SIG-M5 (cell line): Measurements from ENCODE around the gene GALNTL6.
"Not testable (repeated sequence)": the region's sequence is repeated elsewhere in the genome, so short reads cannot be mapped to it uniquely, and the experiment has no call there.

ENCODE experiments used
- DNase-seq: peaks from one replicate; lab custom pipeline; 2025; lab: John Stamatoyannopoulos, UW

The GALNTL6 gene

GRCh38 chr4:172660251-172660650, 847.0 kb downstream of the GALNTL6 start:
- DNase-seq, result no peak

DNA sequence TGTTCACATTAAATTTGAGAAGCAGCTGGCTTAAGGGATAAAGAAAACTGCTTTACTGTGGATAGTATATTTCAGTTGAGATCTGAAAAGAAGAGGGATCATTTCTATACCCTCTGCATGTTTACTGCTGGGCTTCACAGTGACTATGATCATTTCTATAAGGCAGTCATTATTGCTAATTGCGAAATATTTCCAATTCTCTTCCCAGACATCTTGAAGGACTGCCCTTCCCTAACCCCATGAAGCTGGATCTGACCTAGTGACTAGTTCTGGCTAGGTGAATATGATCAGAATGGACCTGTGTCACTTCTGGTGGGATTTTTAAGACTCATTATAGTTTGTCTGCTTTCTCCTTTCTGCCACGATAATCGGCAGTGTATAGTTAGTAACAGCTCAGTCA, 848.9 kb downstream of the GALNTL6 start:
- DNase-seq, result no peak

DNA sequence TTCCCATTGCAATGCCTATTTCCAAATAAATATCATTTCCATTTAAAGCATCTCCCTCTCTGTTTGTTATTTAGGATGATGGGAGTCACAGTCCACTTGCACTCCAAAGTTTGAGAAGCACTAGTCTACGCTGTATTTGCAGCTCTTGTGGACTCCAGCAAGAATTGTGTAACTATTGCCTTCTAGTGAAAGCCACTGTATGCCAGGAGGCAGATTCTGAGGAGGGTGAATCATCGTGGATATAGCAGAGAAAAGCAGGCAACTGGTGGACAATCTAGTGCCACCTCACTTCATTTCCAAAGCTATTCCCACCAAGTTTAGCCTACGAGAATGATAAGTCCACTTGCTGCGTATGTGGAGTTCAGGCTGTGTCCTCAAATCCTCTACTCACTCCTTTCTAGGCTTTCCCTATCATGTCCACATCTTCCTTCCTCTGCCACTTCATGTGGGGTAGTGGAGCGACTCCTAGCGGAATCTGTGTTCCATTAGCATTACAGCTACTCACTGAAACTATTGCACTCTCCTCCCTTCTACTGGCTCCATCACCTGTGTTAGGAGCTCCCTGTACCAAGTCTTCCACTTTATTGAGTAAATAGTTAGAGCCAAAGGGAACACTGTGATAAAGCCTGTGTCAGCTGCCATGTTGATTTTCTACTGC, 853.6 kb downstream of the GALNTL6 start:
- DNase-seq, result no peak

- no peak for DNase-seq
These were observed 861.6 kb downstream of the GALNTL6 start for GRCh38 chr4:172674811-172675210.

- DNase-seq, result no peak
These were observed 862.0 kb downstream of the GALNTL6 start for GRCh38 chr4:172675232-172675631.

DNA sequence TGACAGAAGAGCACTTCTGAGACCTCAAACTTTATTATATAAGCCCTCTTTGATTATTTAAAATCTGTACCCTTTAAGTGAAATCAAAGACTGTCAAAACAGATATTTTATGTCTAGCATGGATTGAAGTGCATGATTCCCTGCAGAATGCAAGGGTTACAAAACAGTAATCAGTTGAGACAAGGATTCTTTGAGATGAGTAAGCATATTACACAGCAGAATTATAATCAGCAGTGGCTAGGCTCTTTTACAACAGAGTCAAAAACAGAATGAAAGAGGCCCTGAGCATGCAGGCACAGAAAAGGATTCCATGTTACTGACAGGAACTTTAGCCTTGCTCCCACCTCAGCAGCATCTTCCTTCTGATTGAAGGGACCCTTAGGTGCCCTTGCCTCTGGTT, 867.5 kb downstream of the GALNTL6 start:
- DNase-seq, result no peak

GRCh38 chr4:172683021-172683420, 869.8 kb downstream of the GALNTL6 start:
- no peak for DNase-seq

DNA sequence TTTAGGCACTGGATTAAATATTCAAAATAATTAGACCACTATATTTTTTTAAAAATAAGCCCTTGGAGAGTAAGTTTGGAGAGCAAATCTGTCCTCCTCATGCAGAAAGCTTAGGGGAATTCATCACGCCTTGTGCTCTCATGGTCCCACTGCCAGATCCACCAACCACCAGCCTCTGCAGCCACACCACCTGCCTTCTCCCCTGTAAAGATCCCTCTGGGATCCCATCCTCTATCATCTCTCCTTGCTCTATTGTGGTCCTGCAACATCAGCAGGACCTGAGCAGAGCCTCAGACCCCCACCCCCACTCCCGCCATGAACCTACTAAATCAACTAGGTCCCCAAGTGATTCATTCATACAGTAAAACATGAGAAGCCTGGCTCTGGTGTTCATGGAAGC, 872.8 kb downstream of the GALNTL6 start:
- no peak for DNase-seq

GRCh38 chr4:172688534-172688933, 875.3 kb downstream of the GALNTL6 start:
- DNase-seq, result no peak

- no peak for DNase-seq
These were observed 878.3 kb downstream of the GALNTL6 start for GRCh38 chr4:172691552-172691951.

- DNase-seq, result no peak
These were observed 879.5 kb downstream of the GALNTL6 start for GRCh38 chr4:172692701-172693100.

DNA sequence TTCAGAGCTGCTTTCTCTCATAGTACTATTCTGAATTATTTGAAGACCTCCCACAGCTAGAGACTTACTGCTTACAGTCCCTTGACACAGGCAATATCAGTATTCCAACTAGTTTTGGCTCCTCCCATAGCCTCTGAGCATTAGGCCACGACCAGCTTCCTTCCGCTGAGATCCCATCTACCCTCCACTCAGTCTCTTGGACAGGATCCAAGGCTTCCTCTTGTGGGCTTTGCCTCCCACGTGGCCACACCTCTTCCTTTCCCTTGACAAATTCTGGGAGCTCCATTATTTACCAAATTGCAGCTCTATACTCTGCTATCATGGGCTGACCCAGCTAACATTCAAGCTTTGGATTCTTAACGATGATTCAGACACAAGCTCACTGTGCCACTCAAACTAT, 885.1 kb downstream of the GALNTL6 start:
- DNase-seq, result no peak

- DNase-seq, result no peak
These were observed 892.4 kb downstream of the GALNTL6 start for GRCh38 chr4:172705565-172705964.

DNA sequence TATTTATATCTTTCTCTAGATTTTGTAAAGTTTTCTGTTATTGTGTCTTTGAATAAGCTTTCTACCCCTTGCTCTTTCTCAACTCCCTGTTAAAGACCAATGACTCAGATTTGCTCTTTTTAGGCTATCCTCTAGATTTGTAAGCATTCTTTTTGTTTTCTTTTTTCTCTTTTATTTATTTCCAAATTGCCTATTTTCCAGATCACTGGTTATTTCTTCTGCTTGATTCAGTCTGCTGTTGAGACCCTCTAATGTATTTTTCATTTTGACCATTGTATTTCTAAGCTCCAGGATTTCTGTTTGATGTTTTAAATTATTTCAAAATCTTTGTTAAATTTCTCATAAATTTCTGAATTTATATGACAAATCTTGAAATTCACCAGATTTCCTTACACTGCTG, 892.8 kb downstream of the GALNTL6 start:
- no peak for DNase-seq

DNA sequence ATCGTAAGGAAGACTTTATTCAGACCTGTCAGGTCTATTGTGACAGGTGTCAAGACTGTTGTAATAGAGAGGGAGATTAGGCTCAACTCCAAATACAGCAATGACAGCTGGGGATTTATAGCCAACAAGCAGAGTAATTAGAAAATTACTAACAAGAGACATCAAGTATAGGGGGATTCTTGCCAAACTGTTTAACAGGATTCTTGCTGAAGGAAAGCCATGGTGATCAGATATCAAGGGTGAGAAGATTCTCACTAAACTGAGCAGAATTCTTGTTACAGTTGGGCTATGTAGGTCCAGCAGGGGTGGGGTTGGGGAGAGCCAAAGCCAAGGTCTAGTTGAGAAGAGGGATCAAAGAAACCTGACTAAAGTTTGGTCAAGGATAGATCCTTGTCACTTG, 894.4 kb downstream of the GALNTL6 start:
- no peak for DNase-seq

- no peak for DNase-seq
These were observed 895.0 kb downstream of the GALNTL6 start for GRCh38 chr4:172708184-172708583.

- DNase-seq, result no peak
These were observed 896.2 kb downstream of the GALNTL6 start for GRCh38 chr4:172709376-172709775.

DNA sequence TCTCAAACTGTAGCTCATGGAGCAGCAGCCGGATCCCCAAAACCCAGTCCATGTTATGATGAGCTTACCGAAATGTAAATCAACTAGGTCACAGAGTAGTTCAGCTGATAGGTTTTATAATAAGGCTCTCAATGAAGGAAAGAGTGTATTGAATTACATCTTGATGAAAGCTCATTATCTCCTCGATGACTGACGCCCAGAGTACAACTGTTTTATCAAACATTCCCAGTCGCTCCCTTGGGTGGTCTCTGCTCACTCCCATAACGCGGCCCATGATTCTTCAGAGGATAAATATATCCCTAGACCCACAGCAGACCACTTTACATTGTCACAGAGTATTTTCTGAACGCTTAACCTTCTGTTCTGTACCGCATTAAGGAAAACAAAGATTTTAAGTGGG, 903.1 kb downstream of the GALNTL6 start:
- no peak for DNase-seq

GRCh38 chr4:172721659-172722058, 908.5 kb downstream of the GALNTL6 start:
- DNase-seq, result no peak

DNA sequence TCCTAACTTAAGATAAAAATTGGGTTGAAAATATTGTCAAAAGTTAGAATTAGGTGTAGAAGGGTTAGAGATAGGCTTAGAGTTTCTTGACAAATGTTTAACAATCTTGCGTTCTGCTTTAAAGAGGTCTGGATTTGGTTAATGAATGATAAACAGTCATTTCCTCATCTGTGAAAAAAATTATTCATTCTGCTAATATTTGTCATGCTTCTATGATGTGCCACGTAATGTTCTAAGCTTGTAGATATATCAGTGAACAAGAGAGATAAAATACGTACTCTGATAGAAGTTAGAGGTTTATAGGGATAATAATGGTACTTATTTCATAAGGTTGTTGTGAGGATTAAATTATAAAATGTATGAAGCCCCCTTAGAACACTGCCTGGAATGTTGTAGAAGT, 912.4 kb downstream of the GALNTL6 start:
- no peak for DNase-seq

GRCh38 chr4:172726001-172726423, 912.8 kb downstream of the GALNTL6 start:
- DNase-seq, result no peak

DNA sequence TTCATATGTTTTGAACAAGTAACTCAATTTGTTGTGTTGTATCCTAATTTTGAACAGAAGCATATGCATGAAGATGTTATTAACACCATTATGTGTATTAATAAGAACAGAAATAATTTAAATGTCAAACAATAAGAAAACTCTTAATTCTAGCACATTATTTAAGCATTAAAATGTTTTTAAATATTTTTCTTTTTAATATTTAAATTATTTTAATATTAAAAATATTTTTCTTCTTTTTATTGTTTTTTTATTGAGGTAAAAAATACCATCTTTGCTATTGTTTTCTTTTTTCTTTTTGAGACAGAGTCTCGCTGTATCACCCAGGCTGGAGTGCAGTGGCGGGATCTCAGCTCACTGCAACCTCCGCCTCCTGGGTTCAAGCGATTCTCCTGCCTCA, 914.4 kb downstream of the GALNTL6 start:
- no peak for DNase-seq

DNA sequence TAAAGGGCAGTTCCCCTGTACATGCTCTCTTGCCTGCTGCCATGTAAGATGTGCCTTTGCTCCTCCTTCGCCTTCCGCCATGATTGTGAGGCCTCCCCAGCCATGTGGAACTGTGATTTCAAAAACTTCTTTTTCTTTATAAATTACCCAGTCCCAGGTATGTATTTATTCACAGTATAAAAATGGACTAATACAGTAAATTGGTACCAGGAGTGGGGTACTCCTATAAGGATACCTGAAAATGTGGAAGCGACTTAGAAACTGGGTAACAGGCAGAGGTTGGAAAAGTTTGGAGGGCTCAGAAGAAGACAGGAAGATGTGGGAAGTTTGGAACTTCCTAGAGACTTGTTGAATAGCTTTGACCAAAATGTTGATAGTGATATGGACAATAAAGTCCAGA, 920.4 kb downstream of the GALNTL6 start:
- DNase-seq, result not testable (repeated sequence)

- DNase-seq, result no peak
These were observed 921.4 kb downstream of the GALNTL6 start for GRCh38 chr4:172734555-172734954.

DNA sequence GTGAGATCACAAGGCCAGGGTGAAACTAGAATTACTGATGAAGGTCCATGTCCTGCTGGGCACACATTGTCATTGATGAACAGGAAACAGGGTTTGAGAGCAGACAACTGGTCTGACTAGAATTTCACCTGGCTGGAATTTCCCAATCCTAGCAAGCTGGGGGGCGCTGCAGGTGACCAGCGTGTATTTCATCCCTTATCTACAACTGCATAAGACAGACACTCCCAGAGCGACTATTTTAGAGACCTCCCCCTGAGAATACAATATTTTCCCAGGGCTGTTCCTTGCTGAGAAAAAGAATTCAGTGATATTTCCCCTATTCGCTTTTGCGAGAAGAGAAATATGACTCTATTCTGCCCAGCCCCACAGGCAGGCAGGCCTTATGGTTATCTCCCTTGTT, 922.8 kb downstream of the GALNTL6 start:
- no peak for DNase-seq
